Left renal pelvis (tissue), 4 donors: ENCODE measurements around the gene TMEM14B. TPM values are rescaled to one million over a fixed set of nuclear protein-coding genes. Genes with fewer than 3 reads are reported as not detected.
A peak's percentile ranks its signal among the peaks of the same experiment; 100 is the strongest.
"Not testable (repeated sequence)": the region's sequence is repeated elsewhere in the genome, so short reads cannot be mapped to it uniquely, and the experiment has no call there.

Source experiments
- DNase-seq, 4 donors: peaks; one replicate each; pipeline ENCODE4 v3.0.0-alpha.2; 2013; ENCODE audit warnings: low read depth in 4 of 4, low spot score in 3 of 4
- polyA plus RNA-seq, 4 donors: library from polyadenylated mRNA; unstranded; fragments of 120-200 nt; gene quantifications; one replicate each; pipeline ENCODE4 v1.2.1, GENCODE V29; 2013; ENCODE audit not compliant: insufficient read length in 4 of 4

TMEM14B gene
- polyA plus RNA-seq, 4 donors, result 75.1 to 109 (median 95.8) TPM

DNA sequence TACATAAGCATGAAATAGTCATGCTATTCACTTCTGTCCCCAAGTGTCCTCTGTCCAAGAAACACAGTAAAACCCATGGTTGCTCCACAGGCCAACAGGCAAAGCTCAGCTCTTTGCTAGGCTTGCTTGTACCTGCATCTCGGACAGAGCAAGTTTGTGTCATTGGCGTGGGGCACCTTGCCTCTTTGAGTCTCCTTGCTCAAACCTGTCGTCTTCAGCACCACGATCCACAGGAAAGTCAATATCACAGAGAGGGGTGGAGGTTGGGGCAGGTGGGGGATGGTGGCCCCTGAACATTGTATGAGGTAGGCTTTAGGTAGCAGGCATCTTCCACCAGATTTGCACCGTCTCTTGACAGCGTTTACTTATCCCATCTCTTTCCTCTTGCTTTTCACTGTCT is 4.1 kb upstream of the TMEM14B start:
- no peak for DNase-seq

DNA sequence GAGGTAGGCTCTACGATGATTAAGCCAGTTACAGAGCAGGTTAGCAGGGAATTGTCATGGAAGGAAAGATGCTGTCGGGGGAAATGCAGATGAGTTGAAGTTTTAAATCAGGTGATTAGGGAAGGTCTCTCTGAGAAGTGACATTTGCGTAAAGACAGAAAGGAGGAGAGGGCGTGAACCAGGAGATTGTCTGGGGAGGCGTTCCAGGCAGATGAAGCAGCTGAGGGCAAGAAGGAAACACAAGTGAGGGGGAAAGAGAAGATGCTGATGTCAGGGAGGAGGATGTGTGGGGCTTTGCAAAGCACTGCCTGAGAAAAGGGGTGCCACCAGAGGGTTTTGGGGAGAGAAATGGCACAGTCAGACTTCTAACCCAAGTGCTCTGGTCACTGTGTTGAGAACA is 2.5 kb upstream of the TMEM14B start:
- no peak for DNase-seq

- DNase-seq, result no peak
These were observed 722 bp upstream of the TMEM14B start for GRCh38 chr6:10746915-10747250.

DNA sequence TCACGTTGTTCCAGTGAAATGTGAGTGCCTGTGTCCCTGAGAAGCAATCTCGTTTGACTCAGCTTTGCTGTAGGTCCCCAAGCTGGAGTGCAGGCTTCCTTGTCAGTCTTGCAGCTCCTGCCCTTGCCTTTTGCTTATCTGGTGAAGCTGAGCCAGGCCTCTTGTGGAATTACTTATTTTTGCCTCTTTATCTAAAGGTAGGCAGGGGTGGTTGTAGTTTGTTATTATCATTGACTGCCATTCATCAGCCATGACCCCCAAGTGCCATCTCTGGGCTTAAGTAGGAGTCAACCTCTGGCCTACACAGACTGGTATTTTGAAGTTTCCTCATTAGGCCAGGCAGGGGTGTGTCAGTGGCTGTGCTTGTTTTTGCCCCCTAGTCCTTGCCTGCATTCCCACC is 2.1 kb downstream of the TMEM14B start:
- no peak for DNase-seq

- not testable (repeated sequence) for DNase-seq
These were observed 3.0 kb downstream of the TMEM14B start for GRCh38 chr6:10750568-10750967.

DNA sequence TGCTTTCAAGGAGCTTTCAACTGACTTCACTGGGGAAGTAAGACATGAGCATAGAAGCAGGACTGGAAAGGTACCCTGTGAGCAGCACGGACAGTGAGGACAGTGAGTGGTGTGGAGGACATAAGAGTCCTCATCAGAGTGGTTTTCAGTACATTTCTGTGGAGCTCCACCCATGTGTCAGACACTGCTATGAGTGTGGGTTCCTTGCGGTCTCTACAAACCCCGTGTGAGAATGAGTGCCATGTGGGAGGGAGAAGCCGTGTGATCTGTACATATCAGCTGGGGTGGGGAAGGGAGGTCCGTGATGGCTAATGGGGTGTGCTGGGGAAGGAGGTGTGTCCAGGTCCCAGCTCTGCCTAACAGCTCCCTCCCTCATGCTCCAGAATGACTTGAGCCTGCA is 4.2 kb downstream of the TMEM14B start:
- DNase-seq, result not testable (repeated sequence)

GRCh38 chr6:10756085-10756484 is 8.5 kb downstream of the TMEM14B start:
- no peak for DNase-seq

- no peak for DNase-seq
These were observed 11.8 kb downstream of the TMEM14B start for GRCh38 chr6:10759312-10759839.

DNA sequence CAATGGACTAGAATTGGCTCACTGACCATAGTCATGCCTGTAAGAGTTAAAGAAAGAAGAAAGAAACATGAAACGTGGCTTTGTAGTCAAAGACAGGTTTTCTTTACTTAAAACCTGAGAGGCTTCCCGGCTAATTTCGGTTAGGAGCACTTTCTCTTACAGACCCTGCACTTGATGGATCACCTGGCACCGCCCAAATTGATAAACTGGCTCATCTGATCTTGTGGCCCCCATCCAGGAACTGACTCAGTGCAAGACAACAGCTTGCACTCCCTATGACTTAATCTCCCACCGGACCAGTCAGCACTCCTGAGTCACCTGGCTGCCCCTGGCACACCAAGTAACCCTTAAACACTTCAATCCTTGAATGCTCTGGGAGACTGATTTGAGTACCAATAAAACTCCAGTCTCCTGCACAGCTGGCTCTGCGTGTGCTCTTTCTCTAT is 12.3 kb downstream of the TMEM14B start:
- no peak for DNase-seq

DNA sequence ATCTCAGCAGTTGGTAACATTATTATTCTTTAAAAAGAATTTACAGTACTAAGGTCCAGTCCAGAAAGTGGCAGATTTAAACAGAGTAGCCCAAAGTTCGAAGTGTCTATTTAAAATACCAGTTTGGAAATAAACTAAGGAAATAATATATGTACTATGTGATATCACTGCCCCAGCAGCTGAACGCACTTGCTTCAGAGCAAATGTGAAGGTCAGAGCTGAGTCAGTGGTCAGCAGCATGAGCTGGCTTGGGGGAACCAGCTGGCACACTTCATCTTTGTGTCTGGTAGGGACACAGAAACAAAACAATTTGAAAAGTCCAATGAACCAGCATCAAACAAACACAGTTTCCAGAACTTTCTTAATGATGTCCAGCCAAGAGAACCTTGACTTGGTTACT is 15.4 kb downstream of the TMEM14B start:
- no peak for DNase-seq

GRCh38 chr6:10769419-10769818 is 21.8 kb downstream of the TMEM14B start:
- no peak for DNase-seq

DNA sequence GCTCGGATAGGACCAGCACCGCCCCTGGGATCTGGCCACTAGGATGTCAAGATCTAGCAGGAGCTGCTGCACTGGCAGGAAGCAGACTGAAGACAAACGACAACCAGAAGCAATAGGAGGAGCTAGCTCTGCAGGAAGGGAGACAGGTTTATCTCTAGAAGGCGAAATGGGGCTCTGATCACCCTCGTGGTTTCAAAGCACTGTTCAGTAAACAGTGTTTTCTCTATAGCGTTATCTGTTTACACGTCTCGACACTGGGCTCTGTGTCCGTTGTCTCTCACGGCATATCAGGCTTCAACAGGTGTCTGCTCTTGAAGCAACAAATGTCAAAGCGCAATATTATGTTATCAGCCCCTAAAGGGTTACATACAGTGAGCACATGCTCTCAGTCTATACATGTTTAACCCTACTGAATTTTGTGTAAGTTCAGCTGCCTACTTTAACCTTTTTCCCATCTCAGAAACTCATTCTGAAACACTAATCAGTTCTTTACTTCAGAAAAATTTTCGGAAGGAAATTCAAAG is 23.8 kb downstream of the TMEM14B start:
- no peak for DNase-seq

DNA sequence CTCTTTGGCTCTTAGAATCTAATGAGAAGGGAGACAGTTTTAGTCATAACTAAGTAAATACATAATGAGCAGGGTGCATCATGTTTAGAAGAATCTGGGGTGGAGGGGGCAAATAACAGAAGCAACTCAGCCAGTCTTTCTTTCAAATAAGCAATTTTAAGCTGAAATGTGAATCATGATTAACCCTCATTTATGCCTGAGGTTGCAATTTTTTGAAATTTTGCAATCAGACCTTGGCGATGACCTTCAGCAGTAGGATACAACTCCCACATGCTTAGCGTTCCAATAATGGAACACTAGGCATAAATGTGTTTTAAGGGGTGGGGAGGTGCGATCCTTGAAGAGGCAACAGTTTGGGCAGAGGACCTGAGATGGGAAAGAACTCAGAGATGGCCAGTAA is 30.6 kb downstream of the TMEM14B start:
- DNase-seq, result no peak

DNA sequence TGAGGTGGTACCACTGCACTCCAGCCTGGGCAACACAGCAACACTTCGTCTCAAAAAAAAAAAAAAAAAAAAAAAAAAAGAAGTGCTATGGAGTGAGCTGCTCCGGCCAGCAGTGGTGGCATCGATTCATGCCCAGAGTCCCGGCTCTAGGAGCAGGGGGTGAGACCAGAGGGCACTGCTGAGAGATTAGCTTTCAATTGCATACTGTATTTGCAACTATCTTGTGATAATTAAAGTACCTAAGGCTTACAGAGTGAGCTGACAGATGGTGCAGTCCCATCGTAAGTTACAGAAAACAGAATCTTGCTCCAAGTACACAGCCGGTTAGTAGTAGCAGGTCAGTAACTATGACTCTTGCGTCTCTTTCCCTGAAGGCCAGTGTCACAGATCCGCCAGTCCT is 31.5 kb downstream of the TMEM14B start:
- DNase-seq, result no peak

GRCh38 chr6:10791673-10792072 is 44.1 kb downstream of the TMEM14B start:
- DNase-seq, result no peak

DNA sequence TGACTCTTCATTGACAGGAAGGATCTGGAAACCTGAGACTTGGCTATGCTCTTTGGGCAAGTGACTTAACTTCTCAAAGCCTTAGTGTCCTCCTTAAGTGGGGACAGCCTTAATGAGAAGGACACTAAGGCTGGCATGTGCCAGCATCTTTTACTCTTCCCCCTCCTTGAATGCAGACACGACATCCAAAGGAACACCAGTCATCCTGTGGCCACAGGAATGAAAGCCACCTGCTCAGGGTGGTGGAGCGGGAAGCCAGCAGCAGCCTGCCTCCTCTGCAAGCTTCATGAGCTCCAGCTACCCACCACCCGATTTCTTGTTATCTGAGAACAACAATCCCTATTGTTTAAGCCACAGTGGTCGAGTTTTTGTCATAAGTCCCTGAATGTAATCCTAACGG is 44.5 kb downstream of the TMEM14B start:
- no peak for DNase-seq

DNA sequence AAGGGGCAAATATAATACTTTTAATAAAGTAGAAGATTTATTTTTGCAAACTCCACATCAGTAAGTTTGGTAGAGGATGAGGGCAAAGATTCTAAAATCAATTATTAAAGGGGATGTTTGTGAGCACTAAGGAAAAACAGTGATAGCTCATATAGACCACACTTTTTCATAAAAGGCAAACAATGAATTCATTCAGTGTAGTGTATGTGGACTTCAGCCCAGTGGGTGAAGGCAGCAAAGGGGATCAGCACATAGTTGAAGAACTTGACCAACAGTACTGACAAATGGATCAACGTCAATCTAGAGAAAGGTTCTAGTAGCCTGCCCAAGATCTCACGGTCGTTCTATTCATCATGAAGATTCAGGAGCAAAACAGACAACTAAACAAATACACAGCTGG is 45.4 kb downstream of the TMEM14B start:
- DNase-seq, result no peak

GRCh38 chr6:10793695-10794094 is 46.1 kb downstream of the TMEM14B start:
- no peak for DNase-seq

DNA sequence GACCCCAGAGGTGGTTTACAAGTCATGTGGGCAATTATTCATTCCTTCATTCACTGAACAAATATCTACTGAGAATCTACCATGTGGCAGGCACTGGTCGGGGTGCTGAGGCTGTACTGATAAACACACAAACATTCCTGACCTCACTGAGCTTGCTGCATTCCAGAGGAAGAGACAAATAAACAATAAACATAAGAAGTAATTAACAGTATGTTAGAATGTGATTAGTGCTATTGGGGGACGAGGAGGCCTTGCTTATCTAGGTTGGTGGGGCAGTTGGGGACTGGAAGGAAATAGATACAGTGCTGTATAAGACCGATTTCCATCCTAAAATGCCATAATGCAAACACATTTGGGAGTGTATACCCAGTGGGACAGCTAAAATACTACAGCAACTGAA is 46.6 kb downstream of the TMEM14B start:
- DNase-seq, result no peak

DNA sequence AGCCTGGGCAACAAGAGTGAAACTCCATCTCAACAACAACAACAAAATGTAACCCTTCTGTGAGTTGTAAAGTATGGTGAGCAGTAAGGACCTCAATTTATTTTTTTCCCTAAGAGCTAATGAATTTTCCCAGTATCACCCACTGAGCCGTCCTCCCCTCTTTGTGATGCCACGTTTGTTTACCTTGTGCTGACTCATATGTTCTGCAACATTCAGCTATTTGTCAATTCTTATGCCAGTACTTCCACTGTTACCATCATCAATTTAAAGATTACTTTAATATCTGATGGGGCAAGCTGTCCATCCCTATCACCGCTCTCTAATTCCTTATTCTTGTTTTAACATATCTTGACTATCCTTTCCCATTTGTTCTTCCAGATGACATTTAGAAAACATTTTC is 53.2 kb downstream of the TMEM14B start:
- DNase-seq, result no peak

DNA sequence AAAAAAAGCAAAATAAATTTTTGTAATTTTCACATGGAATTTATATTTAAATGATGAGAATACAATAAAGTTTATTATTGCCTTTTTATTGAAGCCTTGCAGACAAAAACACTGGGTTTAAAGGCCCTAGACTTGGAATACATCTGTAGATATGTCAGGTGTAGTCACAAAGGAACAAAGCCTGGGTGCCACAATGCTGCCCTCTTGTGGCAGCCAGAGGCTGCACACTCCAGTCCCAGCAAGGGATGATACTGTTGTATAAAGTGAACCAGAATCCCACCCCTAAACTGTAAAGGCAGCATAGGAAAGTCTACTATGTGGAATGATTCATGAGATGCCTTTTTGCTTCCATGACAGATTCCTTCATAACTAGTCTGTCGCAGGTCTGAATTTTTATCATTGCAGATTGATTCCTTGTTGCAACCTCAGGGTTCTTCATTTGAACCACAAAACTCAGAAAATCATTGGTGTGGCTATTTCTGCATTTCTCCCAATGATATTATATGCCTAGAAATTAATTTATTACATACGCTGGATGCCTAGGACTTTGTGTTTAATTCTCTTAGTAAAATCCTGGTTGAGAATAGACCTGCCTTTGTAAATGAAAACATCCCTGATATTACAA is 53.7 kb downstream of the TMEM14B start:
- DNase-seq, result peak; percentile 19 to 35 (median 31)
